ENCODE results near the gene COX18.
A peak's percentile ranks its signal among the peaks of the same experiment; 100 is the strongest.

Gene COX18

GRCh38 chr4:73051625-73052024 is 17.9 kb downstream of the COX18 start:
- DNase-seq: no peak

- no peak for DNase-seq
Measured at GRCh38 chr4:73045879-73046278, 23.6 kb downstream of the COX18 start.

- no peak for DNase-seq
Measured at GRCh38 chr4:73037057-73037456, 32.5 kb downstream of the COX18 start.

- DNase-seq: no peak
Measured at GRCh38 chr4:73036123-73036522, 33.4 kb downstream of the COX18 start.

GRCh38 chr4:73034896-73035295 is 34.6 kb downstream of the COX18 start:
- no peak for DNase-seq

DNA sequence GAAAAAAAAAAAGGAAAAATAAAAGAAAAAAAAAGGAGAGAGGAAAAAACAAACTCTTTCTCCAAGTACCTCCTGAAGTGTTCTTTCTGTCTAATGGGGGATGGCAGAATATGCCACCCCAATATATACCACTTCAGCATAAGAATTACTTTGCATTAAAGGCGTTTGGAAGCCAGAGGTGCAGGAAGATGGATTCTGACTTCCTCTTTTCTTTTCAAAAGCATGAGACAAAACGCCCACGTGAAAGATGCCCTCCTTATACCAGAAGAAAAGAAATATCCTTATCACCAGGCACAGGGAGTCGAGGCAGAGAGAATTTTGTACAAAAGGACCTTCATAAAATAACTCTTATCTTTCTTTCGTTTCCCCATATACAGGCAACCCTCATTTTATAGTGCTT is 40.9 kb downstream of the COX18 start:
- DNase-seq: no peak

DNA sequence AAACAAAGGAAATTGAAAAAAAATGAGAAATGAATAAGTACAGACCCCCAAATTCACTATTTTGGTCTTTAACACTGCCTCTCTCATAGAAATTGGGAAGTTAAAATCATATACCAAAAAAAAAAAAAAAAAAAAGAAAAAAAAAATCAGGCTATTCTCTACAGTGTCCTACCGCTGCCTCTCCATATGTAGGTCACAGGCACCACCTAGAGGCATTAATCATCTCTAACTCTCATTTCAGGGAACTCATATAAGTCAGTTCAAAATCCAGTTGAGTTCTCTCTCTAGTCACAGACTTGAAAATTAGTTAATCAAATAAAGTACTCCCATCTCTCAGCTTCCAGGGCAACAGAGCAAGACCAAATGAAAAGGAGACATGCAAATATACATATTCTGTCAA is 47.9 kb downstream of the COX18 start:
- DNase-seq: no peak

- no peak for DNase-seq
Measured at GRCh38 chr4:73019462-73020047, 50.0 kb downstream of the COX18 start.

- no peak for DNase-seq
Measured at GRCh38 chr4:73018595-73018994, 50.9 kb downstream of the COX18 start.

- DNase-seq: no peak
Measured at GRCh38 chr4:73013310-73013709, 56.2 kb downstream of the COX18 start.

- no peak for DNase-seq
Measured at GRCh38 chr4:73012673-73013072, 56.8 kb downstream of the COX18 start.

- DNase-seq: no peak
Measured at GRCh38 chr4:73011629-73011985, 57.9 kb downstream of the COX18 start.

DNA sequence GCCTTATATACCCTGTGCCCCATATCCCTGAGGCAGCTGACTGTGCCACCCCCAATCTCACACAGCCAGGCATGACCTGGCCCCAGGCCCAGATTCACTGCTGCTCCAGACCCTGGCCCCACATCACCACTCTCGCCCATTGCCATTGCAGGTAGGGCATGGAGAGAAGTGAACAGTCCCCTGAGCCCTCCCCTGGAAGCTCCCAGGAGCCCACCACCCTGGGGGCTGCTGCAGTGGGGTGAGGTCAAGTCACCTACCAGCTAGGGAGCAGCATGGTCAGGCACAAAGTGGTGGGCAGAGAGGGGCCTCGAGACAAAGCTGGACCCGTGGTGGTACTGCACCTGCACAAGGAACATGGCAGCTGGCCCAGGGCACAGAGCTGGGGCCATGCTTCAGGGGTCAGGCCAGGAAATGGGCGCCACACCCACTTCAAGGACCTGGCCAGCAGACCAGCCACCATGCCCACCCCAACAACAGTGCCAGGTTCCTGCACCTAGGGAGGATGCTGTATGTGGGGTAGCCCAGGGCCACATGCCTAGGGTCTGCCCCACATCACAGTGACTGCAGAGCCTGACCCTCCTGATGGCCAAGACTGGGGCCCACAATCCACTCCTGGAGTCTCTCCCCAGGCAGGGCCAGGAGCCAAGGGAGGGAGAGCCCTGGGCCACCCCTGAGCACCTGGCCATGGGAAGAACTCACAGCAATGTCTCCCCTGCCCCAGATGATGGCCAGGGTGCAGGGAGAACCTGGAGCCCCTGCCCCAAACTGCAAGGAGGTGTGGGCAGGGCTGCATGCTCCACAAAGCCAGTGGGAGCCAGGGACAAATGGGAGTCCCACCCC is 58.5 kb downstream of the COX18 start:
- no peak for DNase-seq

DNA sequence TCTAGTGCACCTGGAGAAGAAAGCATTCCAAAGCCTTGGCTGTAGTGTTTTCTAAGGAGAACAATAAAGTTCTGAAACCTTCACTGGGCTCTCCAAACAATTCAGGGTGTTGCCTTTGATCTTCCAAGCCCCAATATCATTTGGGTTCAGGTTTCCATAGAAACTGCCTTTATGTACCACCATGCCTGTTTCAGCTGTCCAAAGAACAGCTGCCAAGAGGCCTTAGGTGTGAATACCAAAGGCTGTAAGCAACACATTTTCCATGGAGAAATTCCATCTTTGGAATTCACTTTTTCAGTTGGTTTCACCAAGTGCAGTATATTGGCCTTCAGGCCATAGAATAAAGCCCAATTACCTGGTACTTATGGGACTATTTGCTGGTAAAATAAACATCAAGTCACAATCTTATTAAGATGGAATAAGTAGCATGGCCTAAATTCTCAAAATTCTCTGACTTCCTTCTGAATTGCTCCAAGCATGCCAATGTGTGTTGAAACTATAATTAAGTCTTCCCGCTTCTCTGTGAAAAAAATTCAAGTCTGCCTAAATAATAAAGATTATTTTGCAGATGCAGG is 61.9 kb downstream of the COX18 start:
- no peak for DNase-seq

- no peak for DNase-seq
Measured at GRCh38 chr4:73006286-73006990, 63.1 kb downstream of the COX18 start.

- DNase-seq: peak; percentile 52
Measured at GRCh38 chr4:73005514-73005913, 64.0 kb downstream of the COX18 start.

All from right hindlimb (tissue), 1 donor.